ENCODE data around the gene ZNF24. TPM values are rescaled to one million over a fixed set of nuclear protein-coding genes. Genes with fewer than 3 reads are reported as not detected.

Gene ZNF24
- total and polyA plus RNA-seq, 2 donors (not counting 1 experiment from before 2014, with no cell fraction given): 16.9 to 33.9 TPM

- Histone ChIP-seq H3K9me3 (ENCODE audit: control insufficient read depth, insufficient read depth, low read depth, low read length) (no peaks in the 10 kb centered on the region), H3K36me3 (ENCODE audit: control insufficient read depth, insufficient read depth, low read length) (peaks cover 2% of the 10 kb centered on the region), H3K27me3 (ENCODE audit: control insufficient read depth, insufficient read depth, low read length) (no peaks in the 10 kb centered on the region), H3K4me1 (ENCODE audit: control insufficient read depth, extremely low read depth, insufficient read depth, low read length) (peaks cover 3% of the 10 kb centered on the region), H3K9ac (ENCODE audit: insufficient read depth, low read length) (no peak overlapping the region), H2AFZ (ENCODE audit: low read length) (no peak overlapping the region), H3K27ac (ENCODE audit: insufficient read depth, low read length) (no peak overlapping the region), H3K4me2 (ENCODE audit: extremely low read depth, insufficient read depth, low read length) (no peak overlapping the region), H3K4me3 (replicated peaks in 1 of 4; ENCODE audit: control extremely low read depth in 1 of 4, insufficient read depth in 1 of 4, low read depth in 3 of 4, low read length in 4 of 4) (no peak overlapping the region), H4K20me1 (ENCODE audit: control insufficient read depth, extremely low read depth, insufficient read depth, low read length) (no peaks in the 10 kb centered on the region), H3K79me2 (ENCODE audit: control insufficient read depth, insufficient read depth, low read length) (peaks cover 29% of the 10 kb centered on the region)
- no peak for TF ChIP-seq EZH2 (IDR thresholded peaks at IDR 0.05; ENCODE audit: low read length, missing control alignments)
- TF ChIP-seq CTCF (conservative IDR thresholded peaks at IDR 0.05 in 1 of 2, IDR thresholded peaks at IDR 0.05 in 1 of 2; ENCODE audit: low read depth in 1 of 2, low read length in 2 of 2): no peak
- no peak for DNase-seq (ENCODE audit: low read depth in 2 of 2)
These were observed 59.4 kb downstream of the ZNF24 start for GRCh38 chr18:35284841-35285240.

GRCh38 chr18:35283923-35284794 is 60.1 kb downstream of the ZNF24 start:
- H3K36me3 ChIP-seq (ENCODE audit: control insufficient read depth, insufficient read depth, low read length): peaks cover 2% of the 10 kb centered on the region
- no peak overlapping the region for H3K4me3 ChIP-seq (replicated peaks in 1 of 4; ENCODE audit: control extremely low read depth in 1 of 4, insufficient read depth in 1 of 4, low read depth in 3 of 4, low read length in 4 of 4)
- no peaks in the 10 kb centered on the region for H4K20me1 ChIP-seq (ENCODE audit: control insufficient read depth, extremely low read depth, insufficient read depth, low read length)
- no peak for DNase-seq (ENCODE audit: low read depth in 2 of 2)
- TF ChIP-seq EZH2 (IDR thresholded peaks at IDR 0.05; ENCODE audit: low read length, missing control alignments): no peak
- H3K9me3 ChIP-seq (ENCODE audit: control insufficient read depth, insufficient read depth, low read depth, low read length): no peaks in the 10 kb centered on the region
- no peaks in the 10 kb centered on the region for H3K27me3 ChIP-seq (ENCODE audit: control insufficient read depth, insufficient read depth, low read length)
- H3K4me2 ChIP-seq (ENCODE audit: extremely low read depth, insufficient read depth, low read length): no peak overlapping the region
- H3K4me1 ChIP-seq (ENCODE audit: control insufficient read depth, extremely low read depth, insufficient read depth, low read length): peaks cover 3% of the 10 kb centered on the region
- no peak overlapping the region for H3K9ac ChIP-seq (ENCODE audit: insufficient read depth, low read length)
- no peak overlapping the region for H2AFZ ChIP-seq (ENCODE audit: low read length)
- peaks cover 25% of the 10 kb centered on the region for H3K79me2 ChIP-seq (ENCODE audit: control insufficient read depth, insufficient read depth, low read length)
- H3K27ac ChIP-seq (ENCODE audit: insufficient read depth, low read length): no peak overlapping the region

DNA sequence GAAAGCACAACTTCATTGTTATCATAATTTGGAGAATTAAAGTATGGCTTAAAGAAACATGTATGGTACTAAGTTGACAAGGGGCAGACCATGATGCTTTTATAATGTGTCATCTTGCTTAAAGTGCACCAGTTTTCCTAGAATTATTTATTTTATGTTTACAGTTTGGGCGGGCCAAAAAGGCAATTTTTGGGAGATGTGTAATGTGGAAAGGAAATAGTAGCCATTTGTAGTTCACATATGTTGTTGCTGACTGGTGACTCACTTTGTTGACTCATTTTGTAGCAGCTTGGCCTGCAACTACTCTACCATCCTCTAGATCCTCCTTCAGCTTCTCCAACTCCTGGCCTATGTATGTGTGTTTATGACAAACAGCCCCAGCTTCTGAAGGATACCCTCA is 61.9 kb downstream of the ZNF24 start:
- peaks cover 2% of the 10 kb centered on the region for H3K36me3 ChIP-seq (ENCODE audit: control insufficient read depth, insufficient read depth, low read length)
- no peak overlapping the region for H3K9ac ChIP-seq (ENCODE audit: insufficient read depth, low read length)
- no peak overlapping the region for H3K4me3 ChIP-seq (replicated peaks in 1 of 4; ENCODE audit: control extremely low read depth in 1 of 4, insufficient read depth in 1 of 4, low read depth in 3 of 4, low read length in 4 of 4)
- H3K4me2 ChIP-seq (ENCODE audit: extremely low read depth, insufficient read depth, low read length): no peak overlapping the region
- no peak for TF ChIP-seq CTCF (conservative IDR thresholded peaks at IDR 0.05 in 1 of 2, IDR thresholded peaks at IDR 0.05 in 1 of 2; ENCODE audit: low read depth in 1 of 2, low read length in 2 of 2)
- no peak for TF ChIP-seq EZH2 (IDR thresholded peaks at IDR 0.05; ENCODE audit: low read length, missing control alignments)
- H3K9me3 ChIP-seq (ENCODE audit: control insufficient read depth, insufficient read depth, low read depth, low read length): no peaks in the 10 kb centered on the region
- no peaks in the 10 kb centered on the region for H3K27me3 ChIP-seq (ENCODE audit: control insufficient read depth, insufficient read depth, low read length)
- no peaks in the 10 kb centered on the region for H4K20me1 ChIP-seq (ENCODE audit: control insufficient read depth, extremely low read depth, insufficient read depth, low read length)
- DNase-seq (ENCODE audit: low read depth in 2 of 2): peak; percentile 85 to 88
- no peak overlapping the region for H2AFZ ChIP-seq (ENCODE audit: low read length)
- H3K4me1 ChIP-seq (ENCODE audit: control insufficient read depth, extremely low read depth, insufficient read depth, low read length): peaks cover 3% of the 10 kb centered on the region
- peaks cover 19% of the 10 kb centered on the region for H3K79me2 ChIP-seq (ENCODE audit: control insufficient read depth, insufficient read depth, low read length)
- peak overlapping the region; percentile 15 for H3K27ac ChIP-seq (ENCODE audit: insufficient read depth, low read length)

Other genes with a start within 250 kb of the ZNF24 start
- gene ZNF397, start 103.4 kb downstream of the ZNF24 start, total RNA-seq: 19.5 and 23.8 TPM in 2 replicates
- 7.0 and 7.8 TPM in 2 replicates for gene ZNF397, start 103.4 kb downstream of the ZNF24 start, polyA plus RNA-seq
- gene ZSCAN30, start 54.2 kb downstream of the ZNF24 start, total RNA-seq: 13.4 and 29.2 TPM in 2 replicates
- gene ZSCAN30, start 54.2 kb downstream of the ZNF24 start, polyA plus RNA-seq: 10.2 and 12.9 TPM in 2 replicates
- gene ZNF396, start 32.9 kb upstream of the ZNF24 start, total RNA-seq: 2.8 and 5.0 TPM in 2 replicates
- 0.80 and 1.7 TPM in 2 replicates for gene ZNF396, start 32.9 kb upstream of the ZNF24 start, polyA plus RNA-seq
- gene INO80C, start 153.5 kb upstream of the ZNF24 start, total RNA-seq: 1.5 and 3.1 TPM in 2 replicates
- 9.4 and 13.5 TPM in 2 replicates for gene INO80C, start 153.5 kb upstream of the ZNF24 start, polyA plus RNA-seq
- gene GALNT1, start 237.3 kb upstream of the ZNF24 start, total RNA-seq: 31.7 and 36.7 TPM in 2 replicates
- gene GALNT1, start 237.3 kb upstream of the ZNF24 start, polyA plus RNA-seq: 43.5 and 53.3 TPM in 2 replicates